Effector memory CD8-positive, alpha-beta T cell (primary cell): ENCODE measurements around the gene TBC1D2.
"Not testable (repeated sequence)": the region's sequence is repeated elsewhere in the genome, so short reads cannot be mapped to it uniquely, and the experiment has no call there.

ENCODE experiments used
- ATAC-seq: fragments of 150-1000 bp; cut with Tn5 transposase; replicated peaks from 2 replicates; pipeline ENCODE4 v1.10.0; 2021; ENCODE audit warnings: mild to moderate bottlenecking, moderate library complexity
- DNase-seq, 3 experiments: peaks; one replicate each; pipeline ENCODE4 v3.0.0; 2021
- H3K27ac Mint-ChIP-seq, 2 donors: one replicate each; pipeline ENCODE4 v1.8.0; 2022; ENCODE audit warnings: mild to moderate bottlenecking in 2 of 2, mixed read lengths in 2 of 2, moderate library complexity in 2 of 2
- H3K27me3 Mint-ChIP-seq, 2 donors: one replicate each; pipeline ENCODE4 v1.8.0; 2022; ENCODE audit warnings: mixed read lengths in 2 of 2
- H3K36me3 Mint-ChIP-seq: one replicate; pipeline ENCODE4 v1.8.0; 2022; ENCODE audit warnings: mild to moderate bottlenecking, moderate library complexity, mixed read lengths; ENCODE audit not compliant: insufficient read depth
- H3K4me1 Mint-ChIP-seq, 2 donors: one replicate each; pipeline ENCODE4 v1.8.0; 2022; ENCODE audit warnings: low read depth in 2 of 2, mixed read lengths in 2 of 2
- H3K4me3 Mint-ChIP-seq, 2 donors: one replicate each; pipeline ENCODE4 v1.8.0; 2022; ENCODE audit warnings: mild to moderate bottlenecking in 2 of 2, mixed read lengths in 2 of 2, moderate library complexity in 2 of 2
- H3K9me3 Mint-ChIP-seq, 2 donors: one replicate each; pipeline ENCODE4 v1.8.0; 2022; ENCODE audit warnings: mixed read lengths in 2 of 2

TBC1D2 gene

GRCh38 chr9:98182889-98183599 is 72.4 kb downstream of the TBC1D2 start:
- ATAC-seq, result no peak
- no peak for DNase-seq
- Mint-ChIP-seq H3K36me3 (peaks cover 3% of the 10 kb centered on the region), H3K4me1 (peaks cover 42 to 53% of the 10 kb centered on the region in 2 donors), H3K4me3 (no peak overlapping the region), H3K27me3 (no peaks in the 10 kb centered on the region), H3K27ac (no peak overlapping the region), H3K9me3 (no peaks in the 10 kb centered on the region)

GRCh38 chr9:98182069-98182820 is 73.2 kb downstream of the TBC1D2 start:
- H3K4me3 Mint-ChIP-seq, result no peak overlapping the region
- no peak overlapping the region for H3K27ac Mint-ChIP-seq

GRCh38 chr9:98181746-98182068 is 73.7 kb downstream of the TBC1D2 start:
- no peaks in the 10 kb centered on the region for H3K27me3 Mint-ChIP-seq
- no peak overlapping the region for H3K4me3 Mint-ChIP-seq
- H3K9me3 Mint-ChIP-seq, result no peaks in the 10 kb centered on the region
- ATAC-seq (no peak), DNase-seq (no peak)
- H3K36me3 Mint-ChIP-seq, result peaks cover 3% of the 10 kb centered on the region
- peaks cover 38 to 48% of the 10 kb centered on the region in 2 donors for H3K4me1 Mint-ChIP-seq
- no peak overlapping the region for H3K27ac Mint-ChIP-seq

More at GRCh38 chr9:98182069-98182820, 73.2 kb downstream of the TBC1D2 start:
- Mint-ChIP-seq H3K4me1 (peaks cover 36 to 47% of the 10 kb centered on the region in 2 donors), H3K9me3 (no peaks in the 10 kb centered on the region), H3K27me3 (no peaks in the 10 kb centered on the region), H3K36me3 (peaks cover 3% of the 10 kb centered on the region)
- ATAC-seq (no peak), DNase-seq (no peak)

- DNase-seq (no peak), ATAC-seq (no peak)
- no peak overlapping the region for H3K4me3 Mint-ChIP-seq
- H3K27me3 Mint-ChIP-seq, result no peaks in the 10 kb centered on the region
- peak overlapping the region in 1 of 2 donors; percentile 38 for H3K27ac Mint-ChIP-seq
- no peaks in the 10 kb centered on the region for H3K9me3 Mint-ChIP-seq
- H3K36me3 Mint-ChIP-seq, result peaks cover 3% of the 10 kb centered on the region
- peaks cover 44 to 50% of the 10 kb centered on the region in 2 donors for H3K4me1 Mint-ChIP-seq
Observed at GRCh38 chr9:98180996-98181395, 74.5 kb downstream of the TBC1D2 start.

GRCh38 chr9:98178874-98179850 is 76.3 kb downstream of the TBC1D2 start:
- Mint-ChIP-seq H3K36me3 (no peaks in the 10 kb centered on the region), H3K27me3 (no peaks in the 10 kb centered on the region), H3K4me1 (peaks cover 35 to 44% of the 10 kb centered on the region in 2 donors), H3K4me3 (no peak overlapping the region), H3K9me3 (no peaks in the 10 kb centered on the region), H3K27ac (peak overlapping the region in 1 of 2 donors; percentile 4)
- no peak for ATAC-seq
- no peak for DNase-seq

GRCh38 chr9:98176391-98177259 is 78.8 kb downstream of the TBC1D2 start:
- no peaks in the 10 kb centered on the region for H3K9me3 Mint-ChIP-seq
- no peaks in the 10 kb centered on the region for H3K36me3 Mint-ChIP-seq
- no peak for DNase-seq
- no peak for ATAC-seq
- H3K27ac Mint-ChIP-seq, result peak overlapping the region; percentile 68 to 79
- H3K4me3 Mint-ChIP-seq, result no peak overlapping the region
- peaks cover 36 to 38% of the 10 kb centered on the region in 2 donors for H3K4me1 Mint-ChIP-seq
- no peaks in the 10 kb centered on the region for H3K27me3 Mint-ChIP-seq

- Mint-ChIP-seq H3K9me3 (no peaks in the 10 kb centered on the region), H3K4me1 (peaks cover 36 to 38% of the 10 kb centered on the region in 2 donors), H3K27me3 (no peaks in the 10 kb centered on the region), H3K4me3 (no peak overlapping the region), H3K27ac (peak overlapping the region; percentile 68 to 79), H3K36me3 (no peaks in the 10 kb centered on the region)
- no peak for ATAC-seq
- no peak for DNase-seq
Observed at GRCh38 chr9:98175762-98176161, 79.7 kb downstream of the TBC1D2 start.

- Mint-ChIP-seq H3K4me3 (no peak overlapping the region), H3K27ac (peak overlapping the region in 1 of 2 donors; percentile 68)
Observed at GRCh38 chr9:98175028-98175569, 80.3 kb downstream of the TBC1D2 start.

GRCh38 chr9:98174502-98174918 is 80.9 kb downstream of the TBC1D2 start:
- not testable (repeated sequence) for DNase-seq, H3K36me3 Mint-ChIP-seq, H3K4me3 Mint-ChIP-seq, H3K9me3 Mint-ChIP-seq, ATAC-seq, H3K27me3 Mint-ChIP-seq
- Mint-ChIP-seq H3K27ac (peak overlapping the region in 1 of 2 donors; percentile 68), H3K4me1 (peaks cover 36 to 41% of the 10 kb centered on the region in 2 donors)

More at GRCh38 chr9:98175028-98175569, 80.3 kb downstream of the TBC1D2 start:
- H3K36me3 Mint-ChIP-seq, result no peaks in the 10 kb centered on the region
- no peaks in the 10 kb centered on the region for H3K27me3 Mint-ChIP-seq
- H3K9me3 Mint-ChIP-seq, result no peaks in the 10 kb centered on the region
- peaks cover 34 to 37% of the 10 kb centered on the region in 2 donors for H3K4me1 Mint-ChIP-seq
- no peak for ATAC-seq
- no peak for DNase-seq

GRCh38 chr9:98173181-98173580 is 82.3 kb downstream of the TBC1D2 start:
- Mint-ChIP-seq H3K9me3 (no peaks in the 10 kb centered on the region), H3K4me1 (peaks cover 34 to 42% of the 10 kb centered on the region in 2 donors), H3K27ac (peak overlapping the region in 1 of 2 donors; percentile 10), H3K4me3 (no peak overlapping the region), H3K36me3 (peaks cover 6% of the 10 kb centered on the region), H3K27me3 (no peaks in the 10 kb centered on the region)
- no peak for ATAC-seq
- no peak for DNase-seq

GRCh38 chr9:98172604-98173003 is 82.8 kb downstream of the TBC1D2 start:
- H3K27ac Mint-ChIP-seq, result peak overlapping the region in 1 of 2 donors; percentile 17
- ATAC-seq, result no peak
- peaks cover 34 to 42% of the 10 kb centered on the region in 2 donors for H3K4me1 Mint-ChIP-seq

GRCh38 chr9:98171176-98171925 is 84.1 kb downstream of the TBC1D2 start:
- ATAC-seq (no peak), DNase-seq (no peak)
- Mint-ChIP-seq H3K36me3 (peaks cover 6% of the 10 kb centered on the region), H3K27ac (peak overlapping the region; percentile 96 to 99), H3K4me3 (no peak overlapping the region), H3K27me3 (no peaks in the 10 kb centered on the region), H3K9me3 (no peaks in the 10 kb centered on the region), H3K4me1 (peaks cover 30 to 39% of the 10 kb centered on the region in 2 donors)

More at GRCh38 chr9:98172604-98173003, 82.8 kb downstream of the TBC1D2 start:
- no peaks in the 10 kb centered on the region for H3K27me3 Mint-ChIP-seq
- peaks cover 6% of the 10 kb centered on the region for H3K36me3 Mint-ChIP-seq
- H3K4me3 Mint-ChIP-seq, result no peak overlapping the region
- DNase-seq, result no peak
- H3K9me3 Mint-ChIP-seq, result no peaks in the 10 kb centered on the region
